GM21360 (cell line): ENCODE results near the gene C17orf100.
"Not testable (repeated sequence)": the region's sequence is repeated elsewhere in the genome, so short reads cannot be mapped to it uniquely, and the experiment has no call there.

ENCODE experiments used
- ATAC-seq: cut with Tn5 transposase; IDR thresholded peaks from one replicate; pipeline ENCODE4 v1.9.1; 2021; ENCODE audit warnings: mild to moderate bottlenecking, moderate library complexity; ENCODE audit not compliant: unreplicated experiment

C17orf100 gene

DNA sequence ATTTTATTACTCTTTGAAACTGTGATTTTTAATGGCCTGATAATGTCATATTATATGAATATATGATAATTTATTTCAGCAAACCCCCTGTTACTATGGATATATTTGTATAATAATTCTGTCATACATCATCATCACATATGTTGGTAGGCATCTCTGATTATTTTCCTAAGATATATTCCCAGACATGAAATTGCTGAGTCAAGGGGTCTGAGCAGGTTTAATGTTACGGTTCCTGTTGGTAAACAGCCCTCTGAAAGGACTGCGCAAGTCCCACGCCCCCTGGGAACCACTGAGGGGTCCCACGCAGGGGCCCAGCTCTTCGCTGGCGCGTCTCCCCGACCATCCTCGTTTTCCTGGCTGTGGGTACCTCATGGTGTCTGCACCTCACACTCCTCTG is 37.4 kb downstream of the C17orf100 start:
- ATAC-seq: no peak

DNA sequence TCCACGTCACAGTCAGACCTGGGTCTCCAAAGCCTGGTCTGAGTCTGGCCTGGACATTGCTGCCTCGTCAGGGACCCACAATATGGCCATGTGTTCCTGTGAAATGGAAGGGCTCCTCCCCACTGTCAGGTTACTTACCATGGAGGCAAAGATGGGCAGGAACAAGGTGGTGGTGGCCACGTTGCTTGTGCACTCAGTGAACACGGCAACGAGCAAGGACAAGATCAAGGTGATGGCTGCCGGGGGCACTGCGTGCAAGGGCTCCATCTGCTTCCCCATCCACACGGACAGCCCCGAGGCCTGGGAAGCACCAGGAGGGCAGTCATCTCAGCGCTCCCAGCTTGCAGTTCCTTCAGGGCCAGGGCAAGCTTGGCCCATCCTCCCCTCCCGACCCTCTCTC is 39.1 kb downstream of the C17orf100 start:
- no peak for ATAC-seq

DNA sequence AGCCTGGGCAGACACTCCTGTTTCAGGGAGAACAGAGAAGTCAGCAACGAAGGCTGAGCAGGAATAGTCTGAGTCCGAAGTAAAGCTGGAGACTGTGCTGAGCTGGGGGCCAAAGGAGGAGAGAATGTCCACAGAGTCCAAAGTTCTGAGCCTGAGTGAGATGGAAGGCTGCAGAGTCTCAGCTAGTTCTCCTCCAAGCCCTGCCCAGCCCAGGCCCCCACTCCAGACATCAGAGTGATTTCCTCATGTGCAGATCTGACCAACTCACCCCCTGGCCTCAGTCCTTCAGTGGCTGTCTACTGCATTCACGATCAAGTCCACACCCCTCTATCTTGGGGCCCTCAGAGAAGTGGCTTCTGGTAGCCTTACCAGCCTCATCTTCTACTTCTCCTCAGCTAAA is 40.0 kb downstream of the C17orf100 start:
- no peak for ATAC-seq

DNA sequence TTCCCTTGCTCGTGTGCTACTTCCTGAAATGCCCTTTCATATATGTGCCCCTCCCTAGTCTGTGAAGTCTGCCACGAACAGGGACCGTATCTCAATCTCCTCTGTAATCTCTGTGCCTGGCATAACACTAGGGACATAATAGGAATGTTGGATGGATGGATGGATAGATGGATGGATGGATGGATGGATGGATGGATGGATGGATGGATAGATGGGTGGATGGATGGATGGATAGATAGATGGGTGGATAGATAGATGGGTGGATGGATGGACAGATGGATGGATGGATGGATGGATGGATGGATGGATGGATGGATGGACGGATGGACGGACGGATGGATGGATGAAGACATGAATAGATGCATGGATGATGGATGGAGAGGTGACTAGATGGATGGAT is 40.4 kb downstream of the C17orf100 start:
- ATAC-seq: not testable (repeated sequence)

DNA sequence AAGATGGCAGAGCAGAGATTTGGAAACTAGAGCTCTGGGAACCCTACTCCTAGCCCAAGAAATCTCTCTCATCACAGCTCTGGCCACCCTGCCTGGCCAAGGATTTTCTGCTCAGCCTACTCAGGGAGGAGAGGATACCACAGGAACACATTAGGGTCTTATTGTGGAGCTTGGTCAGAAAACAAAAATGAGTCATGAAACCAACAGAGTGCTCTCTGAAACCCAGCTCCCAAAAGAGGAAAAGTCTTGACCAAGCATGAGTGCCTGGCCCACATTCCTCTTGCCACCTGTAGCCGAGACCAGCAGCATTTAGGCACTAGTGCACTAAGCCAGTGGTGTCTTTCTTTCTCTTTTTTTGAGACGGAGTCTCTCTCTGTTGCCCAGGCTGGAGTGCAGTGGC is 43.5 kb downstream of the C17orf100 start:
- no peak for ATAC-seq

DNA sequence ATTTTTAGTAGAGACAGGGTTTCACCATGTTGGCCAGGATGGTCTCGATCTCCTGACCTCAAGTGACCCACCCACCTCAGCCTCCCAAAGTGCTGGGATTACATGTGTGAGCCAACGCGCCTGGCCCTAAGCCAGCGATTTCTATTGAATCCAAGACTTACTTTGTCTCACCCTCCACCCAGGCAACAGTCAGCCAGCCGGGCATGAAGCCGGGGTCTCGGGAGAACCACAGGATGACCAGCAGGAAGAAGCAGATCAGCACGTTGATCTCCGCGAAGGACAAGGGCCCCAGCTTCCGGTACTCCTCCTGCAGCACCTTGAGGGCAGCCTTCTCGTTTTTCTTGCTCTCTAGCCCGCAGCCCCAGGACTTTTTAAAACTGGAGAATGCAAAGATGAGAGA is 44.0 kb downstream of the C17orf100 start:
- no peak for ATAC-seq

DNA sequence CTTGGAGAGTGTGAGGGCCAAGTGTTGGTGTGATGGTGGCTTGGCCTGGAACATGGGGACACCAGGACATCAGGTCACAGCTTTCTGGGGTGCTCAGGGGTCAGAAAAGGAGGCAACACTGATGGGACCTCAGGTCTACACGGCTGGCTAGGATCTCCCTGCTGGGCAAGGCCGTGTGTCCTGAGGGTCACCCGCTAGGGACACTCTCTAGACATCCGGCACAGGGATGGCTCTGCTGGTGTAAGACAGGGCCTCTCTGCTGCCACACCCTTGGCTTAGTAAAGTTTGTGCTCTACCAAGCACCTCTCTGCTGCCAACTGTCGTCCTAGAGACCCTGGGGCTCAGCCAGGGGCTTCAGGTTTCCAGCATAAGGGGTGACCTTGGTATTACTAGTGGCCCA is 45.3 kb downstream of the C17orf100 start:
- no peak for ATAC-seq

DNA sequence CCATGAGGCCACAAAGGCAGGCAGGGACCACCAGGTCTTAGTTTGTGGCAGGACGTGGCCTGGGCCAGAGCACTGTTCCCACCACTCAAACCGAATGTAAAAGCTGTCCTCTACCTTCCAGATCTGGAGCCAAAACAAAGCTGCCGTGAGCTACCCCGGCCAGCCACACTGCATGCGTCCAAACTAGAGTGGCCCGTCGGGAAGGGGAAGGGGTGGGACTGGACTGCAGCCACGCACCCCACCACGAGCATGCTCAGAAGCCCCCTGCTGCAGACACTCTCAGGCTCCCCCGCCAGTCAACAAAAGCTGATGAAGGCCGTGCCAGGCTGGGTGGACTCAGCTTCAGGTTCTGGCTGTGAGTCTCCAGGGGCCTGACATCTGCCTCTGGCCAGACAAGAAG is 46.4 kb downstream of the C17orf100 start:
- no peak for ATAC-seq

DNA sequence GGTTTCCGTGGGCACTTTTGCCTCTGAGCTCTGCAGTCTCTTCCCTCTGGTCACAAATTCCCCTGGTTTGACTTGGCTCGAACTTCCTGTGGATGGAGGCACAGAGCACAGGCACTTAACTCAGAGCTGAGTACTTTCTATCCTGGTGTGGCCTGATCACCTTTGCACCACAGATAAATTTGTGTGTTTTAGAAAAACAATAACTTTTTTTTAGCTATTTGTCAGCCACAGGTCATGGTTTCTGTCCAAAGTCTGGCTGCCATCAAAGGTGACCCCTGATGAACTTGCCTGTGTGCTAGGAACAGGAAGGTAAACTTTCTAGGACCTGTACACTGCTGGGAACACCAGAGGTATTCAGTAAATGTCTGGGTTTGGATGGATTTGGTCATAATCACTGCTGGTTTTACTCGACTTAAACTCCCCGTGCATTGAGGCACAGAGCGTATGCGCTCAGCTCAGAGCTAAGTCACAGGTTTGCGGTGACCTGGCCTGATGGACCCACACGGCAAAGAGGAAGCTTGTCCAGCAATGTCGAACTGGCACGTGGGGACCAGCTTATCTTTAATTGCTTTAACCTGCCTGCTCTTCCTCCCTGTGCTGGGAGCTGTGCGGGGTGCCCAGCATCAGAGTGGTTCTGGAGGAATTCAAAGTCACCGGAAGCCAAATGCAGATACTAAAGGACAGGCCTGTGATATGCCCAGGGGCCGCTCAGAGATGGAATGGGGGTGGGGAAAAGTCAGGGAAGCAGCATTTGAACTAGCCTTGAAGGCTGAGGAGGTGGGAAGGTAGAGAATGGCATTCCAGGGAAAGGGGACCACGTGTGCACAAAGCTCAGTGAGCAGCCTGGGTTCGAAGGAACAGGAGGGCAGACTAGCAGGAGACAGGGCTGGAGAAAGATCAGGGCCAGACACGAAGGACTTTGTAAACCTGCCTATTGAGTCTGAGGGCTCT is 48.7 kb downstream of the C17orf100 start:
- no peak for ATAC-seq

DNA sequence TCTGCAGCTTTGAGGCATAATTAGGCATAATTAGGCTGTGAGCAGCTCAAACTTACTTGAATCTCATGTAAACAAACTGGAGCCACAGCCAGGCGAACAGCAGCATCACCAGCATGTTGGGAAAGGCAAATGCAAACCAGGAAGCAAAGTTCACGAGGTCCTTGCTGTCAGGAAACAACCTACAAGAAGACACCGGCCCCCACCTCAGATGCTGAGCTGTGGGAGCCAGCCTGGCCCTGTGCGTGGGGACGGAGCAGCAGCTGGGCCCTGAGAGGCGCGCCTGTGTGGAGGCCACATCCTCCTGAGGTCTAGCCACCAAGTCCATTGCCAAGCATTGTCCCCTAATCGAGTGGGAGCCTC is 49.4 kb downstream of the C17orf100 start:
- no peak for ATAC-seq

DNA sequence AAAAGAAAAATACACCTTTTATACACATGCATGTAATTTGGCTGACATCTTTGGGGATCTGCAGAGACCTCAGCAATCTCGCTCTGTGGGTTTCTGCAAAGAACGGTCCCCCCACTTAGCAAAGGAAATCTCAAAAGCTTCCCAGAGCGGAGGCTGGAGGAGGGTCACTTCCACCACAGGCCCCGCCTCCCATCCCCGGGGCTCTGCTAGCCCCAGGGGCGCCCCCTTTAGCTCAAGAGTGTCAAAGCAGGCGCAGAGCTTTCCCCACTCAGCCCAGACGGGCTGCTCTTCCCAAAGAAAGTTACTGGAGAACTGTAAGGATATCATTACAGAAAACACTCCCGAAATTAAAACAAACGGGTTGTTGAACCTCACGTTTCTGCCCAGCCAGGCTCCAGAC is 50.2 kb downstream of the C17orf100 start:
- no peak for ATAC-seq

DNA sequence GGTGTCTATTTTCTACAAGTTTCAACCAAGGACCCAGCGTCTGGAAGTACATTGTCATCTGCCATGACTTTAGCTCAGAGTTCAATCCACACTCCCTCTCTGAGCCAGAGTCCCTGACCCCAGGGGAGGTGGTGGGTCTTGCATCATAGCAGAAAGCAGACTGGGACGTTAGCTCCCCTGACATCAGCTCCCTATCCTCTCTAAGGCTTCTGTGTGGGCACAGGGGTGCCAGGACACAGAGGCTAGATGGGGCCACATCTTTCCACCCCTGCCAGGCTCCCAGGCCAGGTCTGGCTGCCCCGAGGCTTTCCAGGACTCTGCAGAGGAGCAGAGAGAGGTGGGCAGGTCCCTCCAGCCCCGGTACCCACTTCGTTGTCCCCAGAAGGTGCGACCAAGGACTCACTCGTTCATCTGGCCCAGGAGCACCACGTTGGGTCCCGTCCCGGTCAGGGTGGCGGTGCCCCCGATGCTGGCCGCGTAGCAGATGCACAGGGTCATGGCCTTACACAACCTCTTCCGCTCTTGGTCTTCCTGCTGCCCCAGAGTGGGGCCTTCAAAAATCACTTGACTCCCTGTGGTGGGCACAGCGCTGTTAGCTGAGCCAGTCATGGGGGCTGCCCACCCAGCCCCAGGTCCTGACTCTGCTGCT is 51.1 kb downstream of the C17orf100 start:
- ATAC-seq: no peak
